Mucosa of descending colon (tissue), 3 donors: Measurements from ENCODE around the gene PPP1R11. TPM values are rescaled to one million over a fixed set of nuclear protein-coding genes. Genes with fewer than 3 reads are reported as not detected.

Experiments
- ATAC-seq: fragments of 200-7000 bp; cut with Tn5 transposase; one replicate; pipeline ENCODE4 v1.9.1; 2020; ENCODE audit warnings: mild to moderate bottlenecking, moderate library complexity
- DNase-seq, 3 donors: peaks; one replicate each; pipeline ENCODE4 v3.0.0-alpha.2; 2020
- H3K36me3 ChIP-seq: fragments of 200-600 bp; one replicate; pipeline ENCODE4 v1.8.0; 2021; ENCODE audit warnings: low read depth, mild to moderate bottlenecking
- H3K4me1 ChIP-seq: fragments of 200-600 bp; one replicate; pipeline ENCODE4 v1.8.0; 2021; ENCODE audit warnings: low read depth, mild to moderate bottlenecking
- H3K4me3 ChIP-seq: fragments of 200-600 bp; one replicate; pipeline ENCODE4 v1.8.0; 2021; ENCODE audit warnings: mild to moderate bottlenecking
- H3K9me3 ChIP-seq: fragments of 200-600 bp; one replicate; pipeline ENCODE4 v1.8.0; 2021; ENCODE audit warnings: mild to moderate bottlenecking
- CTCF ChIP-seq: fragments of 200-600 bp; IDR thresholded peaks from one replicate; pipeline ENCODE4 v1.8.0; 2022; ENCODE audit warnings: antibody characterized with exemption, mild to moderate bottlenecking
- intact Hi-C, 2 donors: fragments of 100-400 bp; cut with DNase I in 1 of 2; cut with micrococcal nuclease in 1 of 2; formaldehyde crosslinking; loops; one replicate each; pipeline versions ENCODE4 v1.11.0 to v1.11.1; 2022; cut with DNase I, micrococcal nuclease
- total RNA-seq, 3 donors: library from RNA; stranded (reverse); fragmentation: NEBNext Ultra II Directional in 2 of 3; extraction: Animal tissue kit (Norgen Biotek cat#: 25700) in 2 of 3; gene quantifications; one replicate each; pipeline versions ENCODE4 v1.2.1 to v1.2.4, GENCODE V29; 2021 to 2023
- donor health status: DM: no; HTN: no; CAD: no; lungs with moderate emphysema.
- donor health status: DM: no; HTN: no; CAD: no.
- donor health status: DM: no; HTN: yes; CAD: no.

The PPP1R11 gene
- total RNA-seq, 3 donors from 2014 or later = 78.4 to 115 (median 82.4) TPM

GRCh38 chr6:30077218-30077617 is 10.2 kb downstream of the PPP1R11 start:
- ATAC-seq = no peak
- Histone ChIP-seq H3K36me3 (no peaks in the 10 kb centered on the region), H3K9me3 (no peaks in the 10 kb centered on the region), H3K4me3 (no peak overlapping the region), H3K4me1 (peaks cover 13% of the 10 kb centered on the region)
- no peak for DNase-seq
- intact Hi-C loops = no loop called here
- no peak for TF ChIP-seq CTCF

- no peaks in the 10 kb centered on the region for H3K36me3 ChIP-seq
- ATAC-seq (no peak), DNase-seq (no peak)
- no peak for TF ChIP-seq CTCF
- H3K4me1 ChIP-seq = peaks cover 6% of the 10 kb centered on the region
- H3K9me3 ChIP-seq = no peaks in the 10 kb centered on the region
- no peak overlapping the region for H3K4me3 ChIP-seq
- intact Hi-C loops = no loop called here
Observed at GRCh38 chr6:30087876-30088275, 20.9 kb downstream of the PPP1R11 start.

- H3K9me3 ChIP-seq = no peaks in the 10 kb centered on the region
- H3K4me1 ChIP-seq = peaks cover 6% of the 10 kb centered on the region
- intact Hi-C loops = no loop called here
- DNase-seq = peak; percentile 81 to 86 (median 83)
- ATAC-seq = peak; percentile 88
- H3K36me3 ChIP-seq = no peaks in the 10 kb centered on the region
- no peak overlapping the region for H3K4me3 ChIP-seq
- no peak for TF ChIP-seq CTCF
Observed at GRCh38 chr6:30091577-30092381, 24.8 kb downstream of the PPP1R11 start.

GRCh38 chr6:30092852-30093543 is 26.0 kb downstream of the PPP1R11 start:
- Histone ChIP-seq H3K9me3 (no peaks in the 10 kb centered on the region), H3K36me3 (no peaks in the 10 kb centered on the region), H3K4me3 (no peak overlapping the region), H3K4me1 (peaks cover 6% of the 10 kb centered on the region)
- TF ChIP-seq CTCF = no peak
- DNase-seq = no peak
- no peak for ATAC-seq
- intact Hi-C loops = no loop called here

GRCh38 chr6:30093951-30094661 is 27.1 kb downstream of the PPP1R11 start:
- ATAC-seq (no peak), DNase-seq (no peak)
- H3K9me3 ChIP-seq = no peaks in the 10 kb centered on the region
- H3K36me3 ChIP-seq = no peaks in the 10 kb centered on the region
- H3K4me1 ChIP-seq = peaks cover 10% of the 10 kb centered on the region
- no peak overlapping the region for H3K4me3 ChIP-seq
- TF ChIP-seq CTCF = no peak
- intact Hi-C loops = no loop called here
